ENCODE results near the gene CHPF.

The CHPF gene

GRCh38 chr2:219513787-219514186 lies 29.8 kb downstream of the CHPF start:
- no peak for DNase-seq (ENCODE audit: low read depth in 2 of 2)

GRCh38 chr2:219512524-219513216 lies 30.9 kb downstream of the CHPF start:
- DNase-seq (ENCODE audit: low read depth in 2 of 2), result no peak

- no peak for DNase-seq (ENCODE audit: low read depth in 2 of 2)
Measured at GRCh38 chr2:219511547-219512325, 31.9 kb downstream of the CHPF start.

- no peak for DNase-seq (ENCODE audit: low read depth in 2 of 2)
Measured at GRCh38 chr2:219510512-219511135, 33.0 kb downstream of the CHPF start.

GRCh38 chr2:219509780-219510511 lies 33.7 kb downstream of the CHPF start:
- peak in 1 of 2 donors; percentile 11 for DNase-seq (ENCODE audit: low read depth in 2 of 2)

GRCh38 chr2:219508971-219509779 lies 34.4 kb downstream of the CHPF start:
- DNase-seq (ENCODE audit: low read depth in 2 of 2), result no peak

GRCh38 chr2:219508444-219508734 lies 35.2 kb downstream of the CHPF start:
- DNase-seq (ENCODE audit: low read depth in 2 of 2), result no peak

GRCh38 chr2:219507581-219508443 lies 35.8 kb downstream of the CHPF start:
- no peak for DNase-seq (ENCODE audit: low read depth in 2 of 2)

- DNase-seq (ENCODE audit: low read depth in 2 of 2), result no peak
Measured at GRCh38 chr2:219506802-219507526, 36.6 kb downstream of the CHPF start.

- DNase-seq (ENCODE audit: low read depth in 2 of 2), result no peak
Measured at GRCh38 chr2:219506153-219506801, 37.3 kb downstream of the CHPF start.

- DNase-seq (ENCODE audit: low read depth in 2 of 2), result no peak
Measured at GRCh38 chr2:219505585-219505984, 38.0 kb downstream of the CHPF start.

GRCh38 chr2:219502618-219503017 lies 41.0 kb downstream of the CHPF start:
- DNase-seq (ENCODE audit: low read depth in 2 of 2), result no peak

- no peak for DNase-seq (ENCODE audit: low read depth in 2 of 2)
Measured at GRCh38 chr2:219501849-219502248, 41.8 kb downstream of the CHPF start.

GRCh38 chr2:219500135-219500534 lies 43.5 kb downstream of the CHPF start:
- DNase-seq (ENCODE audit: low read depth in 2 of 2), result no peak

- DNase-seq (ENCODE audit: low read depth in 2 of 2), result no peak
Measured at GRCh38 chr2:219499555-219499954, 44.1 kb downstream of the CHPF start.

GRCh38 chr2:219499058-219499307 lies 44.6 kb downstream of the CHPF start:
- no peak for DNase-seq (ENCODE audit: low read depth in 2 of 2)

- DNase-seq (ENCODE audit: low read depth in 2 of 2), result peak; percentile 82 to 89
Measured at GRCh38 chr2:219498280-219499057, 45.1 kb downstream of the CHPF start, which contains the start of gene GMPPA. Gene GMPPA (plus strand): TSS chr2:219498891. CDS start chr2:219499976, 1,085 bp downstream.

- peak in 1 of 2 donors; percentile 9 for DNase-seq (ENCODE audit: low read depth in 2 of 2)
Measured at GRCh38 chr2:219497495-219498279, 45.9 kb downstream of the CHPF start.
